SK-N-SH (cell line): ENCODE data around the gene PZP. TPM values are rescaled to one million over a fixed set of nuclear protein-coding genes. Genes with fewer than 3 reads are reported as not detected.

ENCODE experiments used
- CTCF ChIA-PET: fragments of 300-600, 350-600 bp; formaldehyde crosslinking; extraction: SDS; loops from one replicate; lab custom pipeline; 2021; lab: Yijun Ruan, JAX
- POLR2A ChIA-PET: fragments of 350-600 bp; sonication (Branson Sonifier 250); formaldehyde crosslinking; extraction: SDS; loops from one replicate; lab custom pipeline; 2020; ENCODE audit warnings: antibody characterized with exemption, inconsistent platforms; lab: Yijun Ruan, JAX
- DNase-seq: peaks from one replicate; pipeline ENCODE4 v3.0.0; 2012
- H2AFZ ChIP-seq: fragments of 200-600 bp; sonication (generic); 2 replicates; pipeline ENCODE4 v1.8.1; 2016; ENCODE audit warnings: antibody characterized with exemption, mild to moderate bottlenecking, low read depth
- H3F3A ChIP-seq: fragments of 200-600 bp; sonication (generic); replicated peaks from 2 replicates; pipeline ENCODE3; 2016; ENCODE audit warnings: antibody characterized with exemption, mild to moderate bottlenecking; ENCODE audit not compliant: insufficient read depth
- H3K27ac ChIP-seq, 2 experiments: fragments of 200-500 bp in 1 of 2; fragments of 200-600 bp in 1 of 2; sonication (Bioruptor generic) in 1 of 2; sonication (generic), shearing (Covaris generic) in 1 of 2; 2 replicates each; pipeline versions ENCODE4 v1.5.1 to v1.6.1; 2014 to 2016; ENCODE audit warnings: low read depth in 2 of 2, inconsistent platforms in 1 of 2, low read length in 1 of 2, mild to moderate bottlenecking in 1 of 2, mixed read lengths in 1 of 2
- H3K27me3 ChIP-seq: fragments of 200-600 bp; sonication (generic), shearing (Covaris generic); 2 replicates; pipeline ENCODE4 v1.6.1; 2016; ENCODE audit warnings: mixed run types; ENCODE audit not compliant: insufficient read depth
- H3K36me3 ChIP-seq, 2 experiments: fragments of 200-500 bp in 1 of 2; fragments of 200-600 bp in 1 of 2; sonication (Bioruptor generic) in 1 of 2; sonication (generic) in 1 of 2; replicated peaks in 1 of 2; 2 replicates each; pipeline versions ENCODE3 to v1.5.1; 2014 to 2016; ENCODE audit warnings: low read length in 1 of 2, mild to moderate bottlenecking in 1 of 2; ENCODE audit not compliant: insufficient read depth in 2 of 2, control insufficient read depth in 1 of 2
- H3K4me1 ChIP-seq, 2 experiments: fragments of 200-500 bp in 1 of 2; fragments of 200-600 bp in 1 of 2; sonication (Bioruptor generic) in 1 of 2; sonication (generic), shearing (Covaris generic) in 1 of 2; 2 replicates each; pipeline versions ENCODE4 v1.5.1 to v1.6.1; 2014 to 2016; ENCODE audit warnings: low read depth in 1 of 2, low read length in 1 of 2, mixed run types in 1 of 2; ENCODE audit not compliant: insufficient read depth in 2 of 2, control insufficient read depth in 1 of 2
- H3K4me2 ChIP-seq: fragments of 200-600 bp; sonication (generic), shearing (Covaris generic); 2 replicates; pipeline ENCODE4 v1.6.1; 2017; ENCODE audit warnings: mixed run types
- H3K4me3 ChIP-seq, 2 experiments: fragments of 200-500 bp in 1 of 2; fragments of 200-600 bp in 1 of 2; sonication (Bioruptor generic) in 1 of 2; sonication (generic), shearing (Covaris generic) in 1 of 2; 2 replicates each; pipeline versions ENCODE4 v1.5.1 to v1.8.1; 2014 to 2016; ENCODE audit warnings: low read depth in 2 of 2, inconsistent platforms in 1 of 2, low read length in 1 of 2, mild to moderate bottlenecking in 1 of 2, mixed read lengths in 1 of 2, moderate library complexity in 1 of 2
- H3K79me2 ChIP-seq: fragments of 200-600 bp; sonication (generic); 2 replicates; pipeline ENCODE4 v1.8.1; 2017; ENCODE audit warnings: mild to moderate bottlenecking; ENCODE audit not compliant: insufficient read depth
- H3K9ac ChIP-seq: fragments of 200-600 bp; sonication (generic); 2 replicates; pipeline ENCODE4 v1.6.1; 2017; ENCODE audit warnings: mixed run types
- H3K9me2 ChIP-seq: fragments of 200-600 bp; sonication (generic); 2 replicates; pipeline ENCODE4 v1.6.1; 2017; ENCODE audit warnings: mixed run types
- H3K9me3 ChIP-seq: fragments of 200-600 bp; sonication (generic); 2 replicates; pipeline ENCODE4 v1.6.1; 2017; ENCODE audit warnings: mixed run types, mild to moderate bottlenecking, moderate library complexity
- H4K20me1 ChIP-seq: fragments of 200-600 bp; sonication (generic); 2 replicates; pipeline ENCODE4 v1.6.1; 2017; ENCODE audit warnings: mild to moderate bottlenecking, mixed run types; ENCODE audit not compliant: insufficient read depth
- CHD2 ChIP-seq: fragments of 150-350 bp; IDR thresholded peaks from 2 replicates; pipeline ENCODE4 v1.6.1; 2018; ENCODE audit warnings: low read length; ENCODE audit not compliant: partially characterized antibody
- GABPA ChIP-seq: IDR thresholded peaks from 2 replicates; pipeline ENCODE4 v1.4.0; 2012; ENCODE audit warnings: low read depth, mild to moderate bottlenecking
- GATA2 ChIP-seq: sonication (generic); formaldehyde crosslinking; IDR thresholded peaks from 2 replicates; pipeline ENCODE4 v1.5.0; 2020; ENCODE audit warnings: mild to moderate bottlenecking, missing genetic modification reagents
- JUND ChIP-seq: IDR thresholded peaks from 2 replicates; pipeline ENCODE4 v1.4.0; 2012
- NFIC ChIP-seq: IDR thresholded peaks from 2 replicates; pipeline ENCODE4 v1.4.0; 2012; ENCODE audit warnings: borderline replicate concordance
- RAD21 ChIP-seq: IDR thresholded peaks from 2 replicates; pipeline ENCODE4 v1.6.1; 2012; ENCODE audit warnings: mild to moderate bottlenecking, low read length
- REST ChIP-seq: IDR thresholded peaks from 2 replicates; pipeline ENCODE4 v1.6.1; 2012; ENCODE audit warnings: mild to moderate bottlenecking, low read depth, low read length, moderate library complexity
- RXRA ChIP-seq: IDR thresholded peaks from 2 replicates; pipeline ENCODE4 v1.4.0; 2012; ENCODE audit warnings: low read depth, mild to moderate bottlenecking, borderline replicate concordance
- SMC3 ChIP-seq: IDR thresholded peaks from 2 replicates; pipeline ENCODE4 v1.6.1; 2012; ENCODE audit warnings: low read depth, low read length, improper control_type of control experiment
- TAF1 ChIP-seq: IDR thresholded peaks from 2 replicates; pipeline ENCODE4 v1.6.1; 2012; ENCODE audit warnings: low read depth, mild to moderate bottlenecking, low read length, moderate library complexity, borderline replicate concordance
- YY1 ChIP-seq: IDR thresholded peaks from 2 replicates; pipeline ENCODE4 v1.4.0; 2012; ENCODE audit warnings: low read depth, mild to moderate bottlenecking
- WGBS: methylation state at CpG from one replicate; pipeline ENCODE4 v1.1.6; 2017; ENCODE audit warnings: low lambda C conversion rate; 5-methylcytosine and 5-hydroxymethylcytosine counted together
- polyA plus RNA-seq, 3 experiments: library from polyadenylated mRNA; depleted of rRNA; stranded (reverse); fragments of >200 nt; gene quantifications; 2 replicates each; pipeline ENCODE4 v1.2.3, GENCODE V29; 2012

PZP gene
- not detected in 2 replicates for polyA plus RNA-seq (2012; rRNA removed)
- polyA plus RNA-seq (2012; cell fraction: cytosol; rRNA removed) = not detected in 2 replicates
- not detected in 2 replicates for polyA plus RNA-seq (2012; cell fraction: nucleus; rRNA removed)

- Histone ChIP-seq H4K20me1 (no peaks in the 10 kb centered on the region), H3K27ac (no peak within 1 kb of the TSS), H3K9ac (no peak within 1 kb of the TSS), H3K4me3 (no peak within 1 kb of the TSS), H3K79me2 (no peaks in the 10 kb centered on the region), H3K4me2 (no peak within 1 kb of the TSS), H3K9me2 (no peaks in the 10 kb centered on the region), H3F3A (no peaks in the 10 kb centered on the region), H3K9me3 (no peaks in the 10 kb centered on the region), H3K36me3 (no peaks in the 10 kb centered on the region), H3K27me3 (no peaks in the 10 kb centered on the region), H3K4me1 (no peaks in the 10 kb centered on the region), H2AFZ (no peak within 1 kb of the TSS)
- WGBS = 45% methylated on average over 3 of the region's 3 CpGs
- ChIA-PET CTCF (no interaction called here), POLR2A (no interaction called here)
- no peak for DNase-seq
- TF ChIP-seq YY1 = no peak
- no peak for TF ChIP-seq RXRA
- no peak for TF ChIP-seq TAF1
- no peak for TF ChIP-seq NFIC
- no peak for TF ChIP-seq REST
Observed at GRCh38 chr12:9208229-9208628, at the start of gene PZP. TSS of gene PZP (minus strand) at chr12:9208395. CDS start at chr12:9208341, 54 bp downstream.

GRCh38 chr12:9256758-9257405, 48.7 kb upstream of the PZP start:
- Histone ChIP-seq H3K4me3 (no peak overlapping the region), H3K79me2 (no peaks in the 10 kb centered on the region), H3K9me2 (no peaks in the 10 kb centered on the region), H3K4me2 (no peak overlapping the region)
- TF ChIP-seq GATA2 (CRISPR knock-in tag) = no peak
- no peak for TF ChIP-seq GABPA
- no peak for TF ChIP-seq RAD21
- no peak for TF ChIP-seq SMC3
- no peak for TF ChIP-seq CHD2
- no peak for TF ChIP-seq JUND
- TF ChIP-seq, all 33 proteins: peak for 0
- 22% methylated on average over 1 of the region's 1 CpG for WGBS
- ChIA-PET POLR2A (no interaction called here), CTCF (interaction anchor here (2.0 kb wide), 1 partner anchor 14 kb away, joined by 6 read pairs; no protein-coding TSS in a partner anchor)
- no peak for DNase-seq
- H3F3A ChIP-seq = no peaks in the 10 kb centered on the region
- H2AFZ ChIP-seq = no peak overlapping the region
- peak overlapping the region in 1 of 2 experiments; percentile 39; a peak in 2 of 4 replicates for H3K27ac ChIP-seq
- H3K9me3 ChIP-seq = no peaks in the 10 kb centered on the region
- no peaks in the 10 kb centered on the region for H4K20me1 ChIP-seq
- peaks cover 0 to 6% of the 10 kb centered on the region in 2 experiments; a peak in 1 of 4 replicates for H3K4me1 ChIP-seq
- no peaks in the 10 kb centered on the region for H3K36me3 ChIP-seq
- 0 out of 2 replicates have a peak, but pooled peaks cover 5% of the 10 kb centered on the region for H3K27me3 ChIP-seq
- no peak overlapping the region for H3K9ac ChIP-seq
